GM10266 (cell line): ENCODE measurements around the gene ESYT2.

ENCODE experiments used
- DNase-seq: peaks from one replicate; pipeline ENCODE4 v3.0.0; 2012; ENCODE audit errors: extremely low spot score
- CTCF ChIP-seq: IDR thresholded peaks from 2 replicates; pipeline ENCODE4 v1.5.1; 2012; ENCODE audit warnings: mild to moderate bottlenecking, low read depth; ENCODE audit not compliant: control insufficient read depth, insufficient read depth; ENCODE audit errors: missing control alignments

Gene ESYT2

DNA sequence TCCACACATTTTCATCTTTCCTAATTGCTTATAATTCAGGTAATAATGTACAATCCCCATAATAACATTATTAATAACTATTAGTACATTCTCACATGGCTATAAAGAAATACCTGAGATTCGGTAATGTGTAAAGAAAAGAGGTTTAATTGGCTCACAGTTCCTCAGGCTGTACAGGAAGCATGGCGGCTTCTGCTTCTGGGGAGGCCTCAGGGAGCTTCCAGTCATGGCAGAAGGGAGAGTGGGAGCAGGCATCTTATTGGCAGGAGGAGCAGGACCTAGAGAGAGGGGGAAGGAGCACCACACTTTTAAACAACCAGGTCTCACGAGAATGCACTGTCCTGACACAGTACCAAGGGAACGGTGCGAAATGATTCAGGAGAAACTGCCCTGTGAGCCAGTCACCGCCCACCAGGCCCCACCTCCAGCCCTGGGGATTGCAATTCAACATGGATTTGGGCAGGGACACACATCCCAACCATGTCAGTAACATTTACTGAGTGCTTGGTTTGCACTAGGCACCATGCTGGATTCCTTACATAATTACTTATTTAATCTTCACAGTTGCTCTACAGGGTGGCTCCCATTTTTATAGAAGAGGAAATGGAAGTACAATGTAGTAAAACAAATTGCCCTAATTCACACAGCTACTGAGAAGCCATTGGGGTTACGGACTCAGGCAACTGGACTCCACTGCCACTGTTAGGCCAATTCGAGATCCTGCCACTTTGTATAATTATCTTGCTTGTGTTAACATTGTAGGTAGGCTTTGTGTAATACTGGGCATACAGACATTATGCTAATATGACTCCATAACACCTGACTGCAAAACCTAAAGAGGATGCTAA, 8.7 kb upstream of the ESYT2 start:
- no peak for DNase-seq
- TF ChIP-seq CTCF: no peak

DNA sequence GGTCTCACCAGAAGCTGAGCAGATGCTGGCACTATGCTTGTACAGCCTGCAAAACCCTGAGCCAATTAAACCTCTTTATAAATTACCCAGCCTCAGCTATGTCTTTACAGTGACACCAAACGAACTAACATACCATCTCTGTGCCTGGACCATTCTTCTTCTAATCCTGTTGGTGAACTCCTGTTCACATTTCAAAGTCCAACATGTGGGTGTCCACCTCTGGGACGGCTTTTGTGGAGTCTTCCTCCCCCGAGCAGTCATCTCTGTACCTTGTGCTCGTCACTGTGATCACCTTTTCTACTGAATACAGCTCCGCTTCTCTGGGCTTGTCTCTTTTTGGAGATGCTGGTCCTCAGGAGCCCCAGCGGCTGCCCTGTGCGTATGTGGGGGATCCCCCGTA, 7.4 kb upstream of the ESYT2 start:
- no peak for TF ChIP-seq CTCF
- no peak for DNase-seq

- no peak for TF ChIP-seq CTCF
- DNase-seq: no peak
Observed at GRCh38 chr7:158834878-158835784, 5.8 kb upstream of the ESYT2 start.

DNA sequence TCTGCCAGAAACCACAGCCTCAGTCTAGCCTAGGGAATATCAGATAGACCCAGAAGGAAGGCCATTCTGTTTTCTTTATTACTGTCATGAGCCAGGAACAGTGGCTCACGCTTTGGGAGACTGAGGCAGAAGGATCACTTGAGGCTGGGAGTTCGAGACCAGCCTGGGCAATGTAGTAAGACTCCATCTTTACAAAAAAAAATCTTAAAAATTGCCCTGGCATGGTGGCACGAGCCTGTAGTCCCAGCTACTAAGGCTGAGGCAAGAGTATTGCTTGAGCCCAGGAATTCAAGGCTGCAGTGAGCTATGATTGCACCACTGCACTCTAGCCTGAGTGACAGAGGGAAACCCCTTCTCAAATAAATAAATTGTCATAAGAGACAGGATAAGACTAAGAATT, 3.7 kb upstream of the ESYT2 start:
- no peak for TF ChIP-seq CTCF
- no peak for DNase-seq

DNA sequence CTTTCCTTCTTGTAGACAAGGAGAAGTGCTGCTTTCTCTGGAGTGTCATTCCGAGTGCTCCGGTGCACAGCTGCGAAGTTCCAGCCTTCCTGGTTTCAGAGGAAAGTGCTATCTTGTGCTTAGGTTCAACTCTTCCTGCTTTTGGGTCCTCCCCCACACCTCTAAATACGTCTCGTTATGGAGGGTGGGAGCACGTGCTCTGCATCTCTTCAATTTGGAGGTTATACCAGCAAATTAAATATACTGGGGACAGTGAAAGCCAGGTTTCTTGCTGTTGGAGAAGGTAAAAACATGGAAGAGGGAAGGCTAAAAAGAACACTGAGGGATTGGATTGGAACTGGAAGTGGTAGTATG, 2.4 kb upstream of the ESYT2 start:
- DNase-seq: no peak
- TF ChIP-seq CTCF: no peak

DNA sequence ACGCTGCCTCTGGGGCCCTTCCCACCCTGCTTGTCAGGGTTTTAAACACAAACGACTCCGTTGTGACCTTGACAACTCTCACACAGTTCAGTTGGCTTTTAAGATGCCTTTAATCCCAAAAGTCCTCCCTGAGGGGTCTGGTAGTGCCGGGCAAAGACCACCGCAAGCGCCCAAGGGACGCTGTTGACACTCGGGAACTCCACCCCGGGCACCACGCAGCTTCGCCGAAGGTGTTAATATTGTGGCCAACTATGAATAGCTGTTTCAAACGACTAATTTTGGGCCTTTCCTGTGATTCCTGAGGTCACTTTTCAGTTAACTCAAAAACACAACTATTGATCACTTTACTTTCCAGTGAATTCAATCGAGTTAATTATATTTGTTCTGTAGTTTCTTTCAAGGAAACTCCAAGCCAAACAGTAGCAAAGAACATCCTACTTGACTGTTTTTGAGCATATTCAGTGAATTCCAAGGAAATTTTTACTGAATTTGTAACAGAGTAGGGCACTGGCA, 958 bp upstream of the ESYT2 start:
- TF ChIP-seq CTCF: no peak
- peak; percentile 37 for DNase-seq

GRCh38 chr7:158829021-158829341, 328 bp downstream of the ESYT2 start:
- peak; percentile 79 for DNase-seq
- TF ChIP-seq CTCF: peak; percentile 45
